Vagina (tissue), 2 donors: ENCODE results near the gene VRTN. TPM values are rescaled to one million over a fixed set of nuclear protein-coding genes. Genes with fewer than 3 reads are reported as not detected.
"Not testable (repeated sequence)": the region's sequence is repeated elsewhere in the genome, so short reads cannot be mapped to it uniquely, and the experiment has no call there.

Experiments used
- DNase-seq, 2 donors: peaks; one replicate each; pipeline ENCODE4 v3.0.0-alpha.2; 2017; ENCODE audit errors: extremely low spot score in 2 of 2
- H3K27ac ChIP-seq: fragments of 200-600 bp; sonication (generic); one replicate; pipeline ENCODE4 v1.5.1; 2019
- H3K27me3 ChIP-seq: fragments of 200-600 bp; sonication (generic); one replicate; pipeline ENCODE4 v1.5.1; 2019
- H3K36me3 ChIP-seq, 2 donors: fragments of 200-600 bp; sonication (generic); one replicate each; pipeline ENCODE4 v1.5.1; 2017 to 2019
- H3K4me1 ChIP-seq: fragments of 200-600 bp; sonication (generic); one replicate; pipeline ENCODE4 v1.5.1; 2019
- H3K4me3 ChIP-seq, 2 donors: fragments of 200-600 bp; sonication (generic); 1 replicate in 1 of 2; 2 replicates in 1 of 2; pipeline ENCODE4 v1.5.1; 2016 to 2019
- H3K9me3 ChIP-seq: fragments of 200-600 bp; sonication (generic); one replicate; pipeline ENCODE4 v1.5.1; 2019
- POLR2A ChIP-seq, 2 donors: fragments of 450-650 bp; IDR thresholded peaks; one replicate each; pipeline ENCODE4 v1.6.1; 2017; ENCODE audit warnings: antibody characterized with exemption in 2 of 2, mild to moderate bottlenecking in 2 of 2, moderate library complexity in 2 of 2
- POLR2AphosphoS5 ChIP-seq, 2 donors: sonication (generic); formaldehyde crosslinking; IDR thresholded peaks; one replicate each; pipeline ENCODE4 v1.9.0; 2017; ENCODE audit warnings: antibody characterized with exemption in 2 of 2, mild to moderate bottlenecking in 2 of 2, low read depth in 1 of 2; ENCODE audit not compliant: insufficient read depth in 1 of 2
- intact Hi-C: fragments of 100-400 bp; cut with DNase I; formaldehyde crosslinking; loops from one replicate; pipeline ENCODE4 v1.15.1; 2023
- total RNA-seq: library from RNA; depleted of rRNA; stranded (reverse); fragments of >200 nt; gene quantifications from one replicate; pipeline ENCODE4 v1.2.3, GENCODE V29; 2016
- TF ChIP-seq, protein P1 (sequence below), 3 experiments: fragments of 450-650 bp in 2 of 3; fragments of 200-600 bp in 1 of 3; sonication (generic) in 1 of 3; IDR thresholded peaks; one replicate each; pipeline ENCODE4 v1.5.1; 2017 to 2019; ENCODE audit warnings: antibody characterized with exemption in 3 of 3, mild to moderate bottlenecking in 2 of 3, moderate library complexity in 2 of 3

VRTN gene
- total RNA-seq, 1 donor from 2014 or later: not detected

DNA sequence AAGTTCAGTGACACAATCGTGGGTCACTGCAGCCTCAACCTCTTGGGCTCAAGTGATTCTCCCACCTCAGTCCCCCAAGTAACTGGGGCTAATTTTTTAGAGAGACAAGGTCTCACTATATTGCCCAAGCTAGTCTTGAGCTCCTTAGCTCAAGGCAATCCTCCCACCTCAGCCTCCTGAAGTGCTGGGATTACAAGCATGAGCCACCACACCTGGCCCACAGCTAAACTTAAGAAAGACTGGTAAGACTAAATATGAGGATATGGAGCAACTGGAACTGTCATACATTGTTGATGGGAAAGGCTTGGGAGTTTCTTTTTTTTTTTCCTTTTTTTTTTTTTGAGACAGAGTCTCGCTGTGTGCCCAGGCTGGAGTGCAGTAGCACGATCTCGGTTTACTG, 34.0 kb downstream of the VRTN start:
- no peak for TF ChIP-seq POLR2A (IDR thresholded peaks at IDR 0.05)
- TF ChIP-seq, protein P1, sequence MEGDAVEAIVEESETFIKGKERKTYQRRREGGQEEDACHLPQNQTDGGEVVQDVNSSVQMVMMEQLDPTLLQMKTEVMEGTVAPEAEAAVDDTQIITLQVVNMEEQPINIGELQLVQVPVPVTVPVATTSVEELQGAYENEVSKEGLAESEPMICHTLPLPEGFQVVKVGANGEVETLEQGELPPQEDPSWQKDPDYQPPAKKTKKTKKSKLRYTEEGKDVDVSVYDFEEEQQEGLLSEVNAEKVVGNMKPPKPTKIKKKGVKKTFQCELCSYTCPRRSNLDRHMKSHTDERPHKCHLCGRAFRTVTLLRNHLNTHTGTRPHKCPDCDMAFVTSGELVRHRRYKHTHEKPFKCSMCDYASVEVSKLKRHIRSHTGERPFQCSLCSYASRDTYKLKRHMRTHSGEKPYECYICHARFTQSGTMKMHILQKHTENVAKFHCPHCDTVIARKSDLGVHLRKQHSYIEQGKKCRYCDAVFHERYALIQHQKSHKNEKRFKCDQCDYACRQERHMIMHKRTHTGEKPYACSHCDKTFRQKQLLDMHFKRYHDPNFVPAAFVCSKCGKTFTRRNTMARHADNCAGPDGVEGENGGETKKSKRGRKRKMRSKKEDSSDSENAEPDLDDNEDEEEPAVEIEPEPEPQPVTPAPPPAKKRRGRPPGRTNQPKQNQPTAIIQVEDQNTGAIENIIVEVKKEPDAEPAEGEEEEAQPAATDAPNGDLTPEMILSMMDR (IDR thresholded peaks at IDR 0.05): no peak
- TF ChIP-seq POLR2AphosphoS5 (IDR thresholded peaks at IDR 0.05; ENCODE audit: insufficient read depth in 1 of 2, low read depth in 1 of 2): no peak
- no peak overlapping the region for H3K4me3 ChIP-seq
- intact Hi-C loops: no loop called here
- no peaks in the 10 kb centered on the region for H3K36me3 ChIP-seq
- no peaks in the 10 kb centered on the region for H3K27me3 ChIP-seq
- H3K27ac ChIP-seq: no peak overlapping the region
- H3K4me1 ChIP-seq: no peaks in the 10 kb centered on the region
- DNase-seq: no peak
- H3K9me3 ChIP-seq: no peaks in the 10 kb centered on the region

DNA sequence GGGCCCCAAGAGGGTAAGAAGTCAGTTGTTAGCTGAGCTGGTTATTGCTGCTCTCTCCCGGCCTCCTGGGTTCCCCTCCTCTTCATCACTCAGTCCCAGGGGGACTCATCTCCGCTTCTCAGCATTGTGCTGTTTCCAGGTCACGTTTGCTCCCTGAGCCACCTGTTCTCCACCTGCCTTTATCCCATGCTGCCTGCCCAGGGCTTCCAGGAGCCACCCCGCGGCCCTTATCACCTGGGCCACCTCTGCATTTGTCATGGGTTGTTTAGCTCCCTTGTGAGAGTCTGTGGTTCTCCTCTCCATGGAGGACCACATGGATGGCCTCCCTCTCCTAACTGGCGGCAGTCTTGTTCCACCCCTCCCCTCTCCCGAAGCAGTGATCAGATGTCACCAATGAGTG, 41.7 kb downstream of the VRTN start:
- Histone ChIP-seq H3K4me3 (no peak overlapping the region), H3K9me3 (no peaks in the 10 kb centered on the region), H3K36me3 (no peaks in the 10 kb centered on the region), H3K27ac (no peak overlapping the region), H3K27me3 (no peaks in the 10 kb centered on the region), H3K4me1 (no peaks in the 10 kb centered on the region)
- intact Hi-C loops: no loop called here
- no peak for DNase-seq
- TF ChIP-seq, protein P1 (IDR thresholded peaks at IDR 0.05): no peak
- TF ChIP-seq POLR2AphosphoS5 (IDR thresholded peaks at IDR 0.05; ENCODE audit: insufficient read depth in 1 of 2, low read depth in 1 of 2): no peak
- TF ChIP-seq POLR2A (IDR thresholded peaks at IDR 0.05): no peak

DNA sequence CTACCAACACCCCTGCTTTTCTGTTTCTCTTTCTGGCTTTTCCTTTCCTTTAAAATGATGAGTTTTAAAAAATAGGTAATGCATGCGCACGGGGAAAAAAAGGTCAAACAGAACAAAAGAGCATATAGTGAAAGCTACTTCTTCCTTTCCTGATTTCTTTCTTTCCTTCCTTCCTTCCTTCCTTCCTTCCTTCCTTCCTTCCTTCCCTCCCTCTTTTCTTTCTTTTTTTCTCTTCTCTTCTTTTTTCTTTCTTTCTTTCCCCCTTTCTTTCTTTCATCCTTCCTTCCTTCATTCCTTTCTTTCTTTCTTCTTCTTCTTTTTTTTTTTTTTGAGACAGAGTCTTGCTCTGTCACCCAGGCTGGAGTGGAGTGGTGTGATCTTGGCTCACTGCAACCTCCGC, 42.2 kb downstream of the VRTN start:
- DNase-seq, intact Hi-C loops, H3K9me3 ChIP-seq, H3K27ac ChIP-seq, H3K4me3 ChIP-seq, H3K36me3 ChIP-seq, H3K27me3 ChIP-seq, H3K4me1 ChIP-seq: not testable (repeated sequence)

DNA sequence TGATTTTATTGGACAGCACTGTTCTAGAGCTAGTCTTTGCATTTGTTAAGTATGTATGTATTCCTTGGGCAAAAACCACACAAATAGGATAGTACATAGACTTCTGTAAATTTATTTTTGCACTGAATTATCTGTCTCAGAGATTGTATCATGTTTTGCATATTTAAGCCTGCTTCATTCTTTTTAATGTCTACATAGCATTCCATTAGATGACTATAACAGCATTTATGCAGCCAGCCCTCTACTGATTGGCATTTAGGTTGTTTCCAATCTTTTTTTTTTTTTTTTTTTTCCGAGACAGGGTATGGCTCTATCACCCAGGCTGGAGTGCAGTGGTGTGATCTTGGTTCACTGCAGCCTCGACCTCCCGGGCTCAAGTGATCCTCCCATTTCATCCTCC, 43.2 kb downstream of the VRTN start:
- H3K4me3 ChIP-seq: no peak overlapping the region
- DNase-seq: no peak
- H3K27me3 ChIP-seq: no peaks in the 10 kb centered on the region
- H3K36me3 ChIP-seq: no peaks in the 10 kb centered on the region
- no peak overlapping the region for H3K27ac ChIP-seq
- H3K4me1 ChIP-seq: no peaks in the 10 kb centered on the region
- TF ChIP-seq POLR2AphosphoS5 (IDR thresholded peaks at IDR 0.05; ENCODE audit: insufficient read depth in 1 of 2, low read depth in 1 of 2): no peak
- TF ChIP-seq, protein P1 (IDR thresholded peaks at IDR 0.05): no peak
- no peak for TF ChIP-seq POLR2A (IDR thresholded peaks at IDR 0.05)
- intact Hi-C loops: no loop called here
- H3K9me3 ChIP-seq: no peaks in the 10 kb centered on the region

DNA sequence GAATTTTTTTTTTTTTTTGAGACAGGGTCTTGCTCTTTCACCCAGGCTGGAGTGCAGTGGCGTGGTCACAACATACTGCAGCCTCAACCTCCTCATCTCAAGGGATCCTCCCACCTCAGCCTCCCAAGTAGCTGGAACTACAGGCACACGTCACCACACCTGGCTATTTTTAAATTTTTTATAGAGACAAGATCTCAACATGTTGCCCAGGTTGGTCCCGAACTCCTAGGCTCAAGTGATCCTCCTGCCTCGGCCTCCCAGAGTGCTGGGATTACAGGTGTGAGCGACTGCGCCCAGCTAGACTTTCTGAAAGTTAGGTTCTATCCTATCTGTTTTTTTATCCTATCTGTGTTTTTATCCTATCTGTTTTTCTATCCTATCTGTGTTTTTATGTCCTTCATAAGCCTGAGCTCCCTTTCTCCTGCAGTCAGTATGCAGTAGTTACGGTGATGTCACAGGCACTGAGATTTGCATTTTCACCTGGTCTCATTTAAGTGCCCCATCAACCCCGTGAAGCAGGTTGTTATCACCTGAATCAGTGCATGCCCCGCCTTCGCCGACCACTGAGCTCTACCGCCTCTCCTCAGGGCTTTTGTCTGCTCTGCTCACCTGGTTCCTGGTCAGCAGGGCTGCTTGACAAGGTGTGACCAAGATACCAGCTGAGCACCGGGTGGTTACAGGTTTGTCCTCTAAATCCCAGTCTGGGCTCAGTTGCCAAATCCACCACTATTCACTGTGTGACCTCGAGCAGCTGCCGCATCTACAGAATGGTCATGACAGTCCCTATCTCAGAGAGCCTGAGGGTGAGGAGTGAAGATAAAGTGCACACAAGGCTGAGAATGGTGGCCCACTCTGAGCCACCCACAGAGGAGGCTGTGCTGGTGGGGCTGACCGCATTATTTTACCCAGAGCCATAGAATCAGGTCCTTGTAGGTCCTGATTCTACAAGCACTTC, 44.6 kb downstream of the VRTN start:
- Histone ChIP-seq H3K27me3 (no peaks in the 10 kb centered on the region), H3K9me3 (no peaks in the 10 kb centered on the region), H3K27ac (no peak overlapping the region), H3K4me1 (no peaks in the 10 kb centered on the region), H3K36me3 (no peaks in the 10 kb centered on the region), H3K4me3 (no peak overlapping the region)
- TF ChIP-seq POLR2A (IDR thresholded peaks at IDR 0.05): no peak
- TF ChIP-seq POLR2AphosphoS5 (IDR thresholded peaks at IDR 0.05; ENCODE audit: insufficient read depth in 1 of 2, low read depth in 1 of 2): no peak
- TF ChIP-seq, protein P1 (IDR thresholded peaks at IDR 0.05): no peak
- DNase-seq: no peak
- intact Hi-C loops: no loop called here
